Thoracic aorta (tissue), 2 donors: ENCODE results near the gene SLC6A5. TPM values are rescaled to one million over a fixed set of nuclear protein-coding genes. Genes with fewer than 3 reads are reported as not detected.
"Not testable (repeated sequence)": the region's sequence is repeated elsewhere in the genome, so short reads cannot be mapped to it uniquely, and the experiment has no call there.

Source experiments
- ATAC-seq: fragments of 150-250 bp; one replicate; pipeline ENCODE4 v1.8.0; 2017; ENCODE audit warnings: low read depth; ENCODE audit not compliant: insufficient number of reproducible peaks, low FRiP score
- DNase-seq: peaks from one replicate; pipeline ENCODE4 v3.0.0-alpha.2; 2020; ENCODE audit warnings: low spot score
- H3K27ac ChIP-seq, 2 donors: fragments of 200-600 bp; sonication (generic); 1 replicate in 1 of 2; 2 replicates in 1 of 2; pipeline ENCODE4 v1.5.1; 2016; ENCODE audit warnings: mild to moderate bottlenecking in 2 of 2, moderate library complexity in 2 of 2
- H3K27me3 ChIP-seq: fragments of 200-600 bp; sonication (generic); replicated peaks from 2 replicates; pipeline ENCODE4 v1.6.0; 2016; ENCODE audit warnings: mild to moderate bottlenecking; ENCODE audit not compliant: insufficient read depth
- H3K36me3 ChIP-seq: fragments of 200-600 bp; sonication (generic); one replicate; pipeline ENCODE4 v1.5.1; 2016
- H3K4me1 ChIP-seq, 2 donors: fragments of 200-600 bp; sonication (generic); 1 replicate in 1 of 2; 2 replicates in 1 of 2; pipeline versions ENCODE4 v1.5.1 to v1.6.0; 2016; ENCODE audit warnings: low read depth in 2 of 2, mild to moderate bottlenecking in 1 of 2; ENCODE audit not compliant: control insufficient read depth in 1 of 2
- H3K4me3 ChIP-seq: fragments of 200-600 bp; sonication (generic); 2 replicates; pipeline ENCODE4 v1.5.1; 2016; ENCODE audit warnings: mild to moderate bottlenecking
- H3K9me3 ChIP-seq: fragments of 200-600 bp; sonication (generic); 2 replicates; pipeline ENCODE4 v1.5.1; 2016
- total RNA-seq, 2 donors: library from RNA; depleted of rRNA; stranded (reverse); fragments of >200 nt; gene quantifications; one replicate each; pipeline versions ENCODE4 v1.1.0 to v1.2.3, GENCODE V29; 2016
- TF ChIP-seq, protein P1 (sequence below): fragments of 200-600 bp; sonication (generic); IDR thresholded peaks from one replicate; pipeline ENCODE4 v1.5.1; 2019; ENCODE audit warnings: antibody characterized with exemption

Gene SLC6A5
- total RNA-seq, 2 donors from 2014 or later: not detected

DNA sequence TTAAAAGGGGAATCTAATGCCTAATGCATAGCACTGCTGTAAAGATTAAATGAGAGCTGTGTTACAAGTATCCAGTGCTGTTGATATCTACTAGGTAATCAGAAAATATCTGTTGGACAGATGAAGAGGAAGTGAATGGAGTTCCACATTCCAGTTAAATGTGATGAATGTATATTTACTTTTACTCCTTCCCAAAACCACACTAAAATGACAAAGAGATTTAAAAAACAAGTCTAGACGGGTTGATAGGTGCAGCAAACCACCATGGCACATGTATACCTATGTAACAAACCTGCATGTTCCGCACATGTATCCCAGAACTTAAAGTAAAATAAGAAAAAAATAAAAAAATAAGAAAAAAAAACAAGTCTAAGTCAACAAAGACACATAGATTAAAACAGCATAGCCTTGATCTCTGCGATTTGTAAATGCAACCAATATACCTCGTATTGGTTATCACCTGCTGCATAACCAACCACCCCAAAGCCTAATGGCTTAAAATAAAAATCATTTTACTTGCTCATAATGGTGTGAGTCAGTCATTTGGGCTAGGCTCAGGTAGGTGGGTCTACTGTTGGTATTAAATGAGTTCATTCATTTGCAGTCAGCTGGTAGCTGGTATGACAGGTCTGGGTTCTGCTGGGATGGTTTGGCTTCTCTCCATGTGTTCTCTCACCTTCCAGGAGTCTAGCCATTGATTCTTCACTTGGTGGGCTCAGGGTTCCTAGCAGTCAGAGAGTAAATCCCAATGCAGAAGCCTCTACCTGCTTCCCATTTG is 39.7 kb upstream of the SLC6A5 start:
- DNase-seq: no peak

DNA sequence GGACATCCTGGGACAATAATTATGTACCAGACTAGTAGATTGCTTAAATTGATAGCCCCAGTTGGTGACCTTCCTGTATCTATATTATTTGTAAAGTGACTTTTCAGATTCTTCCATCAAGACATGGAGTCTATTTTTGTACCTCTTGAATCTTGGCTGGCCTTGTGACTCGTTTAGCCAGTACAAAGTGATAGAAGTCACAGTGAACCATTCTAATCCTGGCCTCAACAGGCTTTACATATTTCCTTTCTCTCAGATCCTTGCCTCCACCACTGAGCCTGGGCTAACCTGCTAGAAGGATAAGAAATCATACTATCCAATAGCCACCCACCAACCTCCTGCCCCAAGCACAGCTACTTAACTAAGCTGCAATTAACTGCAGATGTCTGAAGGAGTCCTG is 37.5 kb upstream of the SLC6A5 start:
- Histone ChIP-seq H3K36me3 (no peaks in the 10 kb centered on the region), H3K27ac (no peak overlapping the region), H3K9me3 (no peaks in the 10 kb centered on the region), H3K4me1 (peaks cover 0 to 7% of the 10 kb centered on the region in 2 donors), H3K27me3 (no peaks in the 10 kb centered on the region), H3K4me3 (no peak overlapping the region)
- DNase-seq (no peak), ATAC-seq (no peak)
- TF ChIP-seq, protein P1, sequence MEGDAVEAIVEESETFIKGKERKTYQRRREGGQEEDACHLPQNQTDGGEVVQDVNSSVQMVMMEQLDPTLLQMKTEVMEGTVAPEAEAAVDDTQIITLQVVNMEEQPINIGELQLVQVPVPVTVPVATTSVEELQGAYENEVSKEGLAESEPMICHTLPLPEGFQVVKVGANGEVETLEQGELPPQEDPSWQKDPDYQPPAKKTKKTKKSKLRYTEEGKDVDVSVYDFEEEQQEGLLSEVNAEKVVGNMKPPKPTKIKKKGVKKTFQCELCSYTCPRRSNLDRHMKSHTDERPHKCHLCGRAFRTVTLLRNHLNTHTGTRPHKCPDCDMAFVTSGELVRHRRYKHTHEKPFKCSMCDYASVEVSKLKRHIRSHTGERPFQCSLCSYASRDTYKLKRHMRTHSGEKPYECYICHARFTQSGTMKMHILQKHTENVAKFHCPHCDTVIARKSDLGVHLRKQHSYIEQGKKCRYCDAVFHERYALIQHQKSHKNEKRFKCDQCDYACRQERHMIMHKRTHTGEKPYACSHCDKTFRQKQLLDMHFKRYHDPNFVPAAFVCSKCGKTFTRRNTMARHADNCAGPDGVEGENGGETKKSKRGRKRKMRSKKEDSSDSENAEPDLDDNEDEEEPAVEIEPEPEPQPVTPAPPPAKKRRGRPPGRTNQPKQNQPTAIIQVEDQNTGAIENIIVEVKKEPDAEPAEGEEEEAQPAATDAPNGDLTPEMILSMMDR: no peak

More for the DNA sequence above, 39.7 kb upstream of the SLC6A5 start:
- H3K9me3 ChIP-seq: no peaks in the 10 kb centered on the region
- no peak for ATAC-seq
- no peaks in the 10 kb centered on the region for H3K27me3 ChIP-seq
- no peak overlapping the region for H3K4me3 ChIP-seq
- TF ChIP-seq, protein P1: no peak
- no peak overlapping the region for H3K27ac ChIP-seq
- no peaks in the 10 kb centered on the region for H3K4me1 ChIP-seq
- H3K36me3 ChIP-seq: no peaks in the 10 kb centered on the region

DNA sequence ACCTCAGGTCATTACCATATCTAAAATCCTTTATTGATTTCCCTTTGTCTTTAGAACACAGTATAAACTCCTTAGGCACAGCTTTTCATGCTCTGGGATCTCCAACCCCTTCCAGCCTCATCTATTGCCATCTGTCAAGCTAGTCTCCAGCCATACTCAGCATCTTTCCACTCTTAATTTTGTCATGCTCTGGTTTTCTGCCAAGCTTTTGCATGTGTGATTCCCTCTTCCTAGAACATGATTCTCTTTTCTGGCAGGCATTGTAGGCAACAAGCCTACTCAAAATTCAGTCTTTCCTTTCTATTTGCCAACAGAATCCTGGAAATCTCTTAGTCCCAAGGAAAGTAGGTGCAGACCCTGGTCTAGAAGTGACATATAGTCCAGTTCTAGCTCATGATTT is 35.5 kb upstream of the SLC6A5 start:
- TF ChIP-seq, protein P1: no peak
- peaks cover 0 to 7% of the 10 kb centered on the region in 2 donors for H3K4me1 ChIP-seq
- no peaks in the 10 kb centered on the region for H3K36me3 ChIP-seq
- no peak overlapping the region for H3K27ac ChIP-seq
- no peaks in the 10 kb centered on the region for H3K27me3 ChIP-seq
- DNase-seq: no peak
- ATAC-seq: no peak
- H3K4me3 ChIP-seq: no peak overlapping the region
- no peaks in the 10 kb centered on the region for H3K9me3 ChIP-seq

DNA sequence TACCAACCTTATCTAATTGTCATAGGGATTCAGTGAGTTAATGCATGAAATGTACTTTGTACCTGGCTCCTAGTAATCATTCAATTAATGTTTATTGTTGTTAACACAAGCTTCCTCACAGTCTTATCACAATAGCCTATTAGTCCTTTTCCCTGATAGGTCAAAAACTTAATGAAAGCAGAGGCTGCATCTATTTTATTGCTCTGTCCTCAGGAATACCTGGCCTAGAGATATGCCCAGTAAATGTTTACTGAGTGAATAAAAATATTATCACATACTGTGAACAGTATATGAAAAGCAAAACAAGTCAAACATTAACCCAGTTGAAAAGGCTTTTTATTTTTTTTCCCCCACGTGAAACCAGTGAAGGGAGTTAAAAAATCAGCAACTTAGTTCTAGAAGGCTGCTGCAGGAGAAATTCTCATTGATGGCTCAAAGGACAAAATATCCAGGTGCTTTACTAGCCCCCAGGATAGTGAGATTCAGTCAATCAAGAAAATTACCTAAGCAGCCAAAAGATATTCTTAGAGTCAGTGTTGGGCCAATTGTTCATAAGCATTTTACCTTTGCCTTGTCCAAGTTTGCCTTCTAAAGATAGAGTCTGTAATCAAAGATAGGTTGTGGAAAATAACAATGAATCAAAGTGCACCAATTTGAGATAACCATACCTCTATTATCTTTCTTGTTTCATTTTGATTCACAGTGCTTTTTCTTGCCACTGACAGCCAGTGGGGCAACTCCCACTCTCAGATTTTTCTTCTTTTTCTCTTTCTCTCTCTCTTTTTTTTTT is 34.4 kb upstream of the SLC6A5 start:
- H3K36me3 ChIP-seq: no peaks in the 10 kb centered on the region
- no peak overlapping the region for H3K4me3 ChIP-seq
- H3K27ac ChIP-seq: no peak overlapping the region
- DNase-seq (no peak), ATAC-seq (no peak)
- H3K4me1 ChIP-seq: peaks cover 0 to 7% of the 10 kb centered on the region in 2 donors
- TF ChIP-seq, protein P1: no peak
- no peaks in the 10 kb centered on the region for H3K27me3 ChIP-seq
- H3K9me3 ChIP-seq: no peaks in the 10 kb centered on the region

DNA sequence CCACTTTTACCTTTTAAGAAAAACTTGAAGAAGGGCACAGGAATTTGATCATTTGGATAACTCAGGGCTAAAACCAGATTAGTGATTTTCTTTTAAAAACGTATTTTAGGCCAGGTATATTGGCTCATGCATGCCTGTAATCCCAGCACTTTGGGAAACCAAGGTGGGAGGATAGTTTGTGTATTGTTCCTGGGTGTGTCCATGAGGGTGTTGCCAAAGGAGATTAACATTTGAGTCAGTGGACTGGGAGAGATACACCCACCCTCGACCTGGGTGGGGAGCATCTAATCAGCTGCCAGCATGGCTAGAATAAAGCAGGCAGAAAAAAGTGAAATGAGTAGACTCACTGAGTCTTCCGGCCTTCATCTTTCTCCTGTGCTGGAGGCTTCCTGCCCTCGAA is 33.3 kb upstream of the SLC6A5 start:
- not testable (repeated sequence) for DNase-seq, H3K4me1 ChIP-seq, H3K4me3 ChIP-seq, H3K27me3 ChIP-seq, H3K36me3 ChIP-seq, ATAC-seq, H3K9me3 ChIP-seq
- peak overlapping the region in 1 of 2 donors; percentile 71 for H3K27ac ChIP-seq
